HCT116 (cell line): ENCODE data around the gene CTIF. TPM values are rescaled to one million over a fixed set of nuclear protein-coding genes. Genes with fewer than 3 reads are reported as not detected.

Experiments
- ATAC-seq: fragments of 200-7000 bp; cut with Tn5 transposase; 2 replicates; pipeline ENCODE4 v1.9.1; 2020; ENCODE audit warnings: mild to moderate bottlenecking, moderate library complexity
- BruUV-seq: library from RNA; stranded (reverse); fragments of 400-500 nt; replicated peaks from 2 replicates; lab custom pipeline; 2021; lab: Mats Ljungman, UMichigan
- CTCF ChIA-PET: fragments of 300-600 bp; sonication (Branson Sonifier 250); formaldehyde crosslinking; loops from one replicate; lab custom pipeline; 2021; ENCODE audit warnings: antibody characterized with exemption; lab: Charles Lee
- POLR2A ChIA-PET: fragments of 300-600, 350-600 bp; sonication (Branson Sonifier 250); formaldehyde crosslinking; loops from one replicate; lab custom pipeline; 2021; ENCODE audit warnings: antibody characterized with exemption; lab: Charles Lee
- RAD21 ChIA-PET, 2 experiments: fragments of 300-600 bp; sonication (Branson Sonifier 250); formaldehyde crosslinking; loops; one replicate each; lab custom pipeline; 2023; ENCODE audit warnings: low total read pairs in 2 of 2; ENCODE audit not compliant: uncharacterized antibody in 2 of 2, unreplicated experiment in 2 of 2, low non-redundant PET in 1 of 2; lab: Charles Lee
- DNase-seq: peaks from one replicate; pipeline ENCODE4 v3.0.0-alpha.2; 2010; ENCODE audit warnings: low read depth, low spot score
- H2AFZ ChIP-seq: fragments of 200-600 bp; shearing (Covaris generic), sonication (generic); 2 replicates; pipeline ENCODE4 v1.6.1; 2017; ENCODE audit warnings: low read depth, mixed run types, mixed read lengths, antibody characterized with exemption, low read length; ENCODE audit not compliant: poor library complexity, severe bottlenecking
- H3K27ac ChIP-seq: 2 replicates; pipeline ENCODE4 v1.5.1; 2012; ENCODE audit warnings: low read depth, low read length
- H3K27me3 ChIP-seq: fragments of 200-600 bp; sonication (generic); 2 replicates; pipeline ENCODE4 v1.6.1; 2016; ENCODE audit warnings: mixed run types, low read length, mixed read lengths; ENCODE audit not compliant: insufficient read depth
- H3K36me3 ChIP-seq, 2 experiments: fragments of 200-500 bp in 1 of 2; fragments of 200-600 bp in 1 of 2; sonication (Bioruptor generic) in 1 of 2; sonication (generic) in 1 of 2; 2 replicates each; pipeline versions ENCODE4 v1.5.1 to v1.6.1; 2014 to 2016; ENCODE audit warnings: low read length in 2 of 2, inconsistent platforms in 1 of 2, mixed read lengths in 1 of 2, mixed run types in 1 of 2; ENCODE audit not compliant: insufficient read depth in 2 of 2, control insufficient read depth in 1 of 2
- H3K4me1 ChIP-seq, 2 experiments: fragments of 200-600 bp in 1 of 2; sonication (generic) in 1 of 2; 2 replicates each; pipeline versions ENCODE4 v1.5.1 to v1.6.1; 2012 to 2017; ENCODE audit warnings: low read length in 2 of 2, inconsistent platforms in 1 of 2, mild to moderate bottlenecking in 1 of 2, mixed read lengths in 1 of 2, mixed run types in 1 of 2, moderate library complexity in 1 of 2; ENCODE audit not compliant: insufficient read depth in 2 of 2, control insufficient read depth in 1 of 2
- H3K4me2 ChIP-seq: fragments of 200-600 bp; sonication (generic); 2 replicates; pipeline ENCODE4 v1.6.1; 2017; ENCODE audit warnings: mixed run types, low read length, mixed read lengths
- H3K4me3 ChIP-seq, 2 experiments: fragments of 200-600 bp in 1 of 2; sonication (generic) in 1 of 2; replicated peaks in 1 of 2; 2 replicates each; pipeline ENCODE4 v1.5.1; 2011 to 2016; ENCODE audit warnings: low read length in 2 of 2, control low read depth in 1 of 2, low read depth in 1 of 2, mild to moderate bottlenecking in 1 of 2, mixed read lengths in 1 of 2, mixed run types in 1 of 2
- H3K79me2 ChIP-seq: fragments of 200-600 bp; sonication (generic); 2 replicates; pipeline ENCODE4 v1.6.1; 2017; ENCODE audit warnings: mild to moderate bottlenecking, mixed run types, low read length, moderate library complexity, mixed read lengths; ENCODE audit not compliant: insufficient read depth
- H3K9ac ChIP-seq: fragments of 200-600 bp; sonication (generic); 2 replicates; pipeline ENCODE4 v1.6.1; 2016; ENCODE audit warnings: low read length, mixed read lengths
- H3K9me2 ChIP-seq: fragments of 200-600 bp; sonication (generic), shearing (Covaris generic); 2 replicates; pipeline ENCODE4 v1.6.1; 2017; ENCODE audit warnings: mixed run types, mild to moderate bottlenecking, moderate library complexity; ENCODE audit not compliant: insufficient read depth
- H3K9me3 ChIP-seq, 2 experiments: fragments of 200-500 bp in 1 of 2; fragments of 200-600 bp in 1 of 2; sonication (Bioruptor generic) in 1 of 2; sonication (generic) in 1 of 2; 2 replicates each; pipeline ENCODE4 v1.6.1; 2014 to 2017; ENCODE audit warnings: low read length in 2 of 2, mixed read lengths in 2 of 2, inconsistent platforms in 1 of 2, low read depth in 1 of 2, mild to moderate bottlenecking in 1 of 2, mixed run types in 1 of 2, moderate library complexity in 1 of 2; ENCODE audit not compliant: control insufficient read depth in 1 of 2, insufficient read depth in 1 of 2
- H4K20me1 ChIP-seq: fragments of 200-600 bp; sonication (generic), shearing (Covaris generic); 2 replicates; pipeline ENCODE4 v1.6.1; 2017; ENCODE audit warnings: mixed run types, mild to moderate bottlenecking, moderate library complexity; ENCODE audit not compliant: insufficient read depth
- ATF3 ChIP-seq: IDR thresholded peaks from 2 replicates; pipeline ENCODE4 v1.6.1; 2012
- CBX3 ChIP-seq: IDR thresholded peaks from 2 replicates; pipeline ENCODE4 v1.6.1; 2012; ENCODE audit warnings: low read depth
- CEBPB ChIP-seq: IDR thresholded peaks from 2 replicates; pipeline ENCODE4 v1.6.1; 2012; ENCODE audit warnings: low read depth
- CTCF ChIP-seq, 3 experiments: fragments of 200-600 bp in 1 of 3; sonication (generic) in 1 of 3; IDR thresholded peaks in 2 of 3; conservative IDR thresholded peaks in 1 of 3; 2 replicates each; pipeline ENCODE4 v1.5.1; 2012 to 2017; ENCODE audit warnings: low read depth in 2 of 3, low read length in 2 of 3, antibody characterized with exemption in 1 of 3, borderline replicate concordance in 1 of 3, control low read depth in 1 of 3, mild to moderate bottlenecking in 1 of 3, mixed read lengths in 1 of 3, mixed run types in 1 of 3, moderate library complexity in 1 of 3; ENCODE audit not compliant: insufficient read depth in 1 of 3
- EGR1 ChIP-seq: IDR thresholded peaks from 2 replicates; pipeline ENCODE4 v1.6.1; 2012; ENCODE audit warnings: low read depth
- EZH2 ChIP-seq: fragments of 200-600 bp; sonication (generic); IDR thresholded peaks from 2 replicates; pipeline ENCODE4 v1.6.1; 2017; ENCODE audit warnings: antibody characterized with exemption, mixed run types
- JUND ChIP-seq: IDR thresholded peaks from 2 replicates; pipeline ENCODE4 v1.6.1; 2012
- POLR2AphosphoS5 ChIP-seq: IDR thresholded peaks from 2 replicates; pipeline ENCODE4 v1.6.1; 2011; ENCODE audit warnings: mild to moderate bottlenecking, low read depth, low read length, moderate library complexity
- RAD21 ChIP-seq: IDR thresholded peaks from 2 replicates; pipeline ENCODE4 v1.6.1; 2012; ENCODE audit warnings: low read depth, mild to moderate bottlenecking
- TCF7L2 ChIP-seq: IDR thresholded peaks from 2 replicates; pipeline ENCODE4 v1.7.0; 2011; ENCODE audit warnings: borderline replicate concordance, inconsistent platforms; ENCODE audit not compliant: insufficient read depth, insufficient read length; ENCODE audit errors: extremely low read depth
- YY1 ChIP-seq: IDR thresholded peaks from 2 replicates; pipeline ENCODE4 v1.6.1; 2011; ENCODE audit warnings: low read length, low read depth, moderate library complexity, mild to moderate bottlenecking; ENCODE audit not compliant: insufficient replicate concordance; ENCODE audit errors: extremely low read depth
- ZNF274 ChIP-seq: fragments of 200-500 bp; sonication (Bioruptor generic); IDR thresholded peaks from 2 replicates; pipeline ENCODE4 v1.6.1; 2014; ENCODE audit warnings: mild to moderate bottlenecking, low read depth, low read length, inconsistent platforms
- intact Hi-C: fragments of 100-400 bp; cut with micrococcal nuclease; formaldehyde crosslinking; loops from 2 replicates; pipeline ENCODE4 v1.10.0; 2022
- total RNA-seq: library from RNA; stranded (reverse); gene quantifications from one replicate; pipeline ENCODE4 v1.2.1, GENCODE V29; 2021; ENCODE audit not compliant: unreplicated experiment

Gene CTIF
- total RNA-seq, 1 experiment from 2014 or later: 19.7 TPM

- Histone ChIP-seq H3K4me2 (no peak overlapping the region), H3K9ac (no peak overlapping the region), H3K9me2 (no peaks in the 10 kb centered on the region), H3K4me3 (no peak overlapping the region), H3K27ac (no peak overlapping the region), H2AFZ (no peak overlapping the region), H3K36me3 (no peaks in the 10 kb centered on the region), H3K9me3 (no peaks in the 10 kb centered on the region), H3K27me3 (no peaks in the 10 kb centered on the region), H3K79me2 (no peaks in the 10 kb centered on the region), H4K20me1 (no peaks in the 10 kb centered on the region), H3K4me1 (peaks cover 0 to 7% of the 10 kb centered on the region in 2 experiments; a peak in 2 of 4 replicates)
- TF ChIP-seq EZH2: no peak
- TF ChIP-seq EGR1: no peak
- TF ChIP-seq CTCF (IDR thresholded peaks at IDR 0.05 in 2 of 3, conservative IDR thresholded peaks at IDR 0.05 in 1 of 3; ENCODE audit: borderline replicate concordance in 1 of 3, insufficient read depth in 1 of 3, low read depth in 2 of 3, low read length in 2 of 3): no peak
- TF ChIP-seq TCF7L2: no peak
- TF ChIP-seq ZNF274: no peak
- TF ChIP-seq JUND: no peak
- TF ChIP-seq RAD21: no peak
- TF ChIP-seq ATF3: no peak
- no peak for TF ChIP-seq POLR2AphosphoS5
- TF ChIP-seq YY1: no peak
- TF ChIP-seq CEBPB: no peak
- no peak for TF ChIP-seq CBX3
- ChIA-PET CTCF (interaction anchor here (1.1 kb wide), 1 partner anchor 559 kb away, joined by 4 read pairs; no protein-coding TSS in a partner anchor), POLR2A (no interaction called here), RAD21 (no interaction called here)
- no peak for ATAC-seq
- no peak for DNase-seq
- no TSS peak for BruUV-seq
- intact Hi-C loops: loop anchor here (5.0 to 10.0 kb wide), 6 partner anchors 233 to 1678 kb away; no protein-coding TSS in a partner anchor
These were observed 140.4 kb downstream of the CTIF start for GRCh38 chr18:48679236-48679635.
